HG03064 (cell line): Measurements from ENCODE around the gene NTPCR.
"Not testable (repeated sequence)": the region's sequence is repeated elsewhere in the genome, so short reads cannot be mapped to it uniquely, and the experiment has no call there.

ENCODE experiments used
- ATAC-seq: cut with Tn5 transposase; IDR thresholded peaks from one replicate; pipeline ENCODE4 v1.9.1; 2021; ENCODE audit warnings: low read depth; ENCODE audit not compliant: unreplicated experiment

NTPCR gene

GRCh38 chr1:232983375-232983774 lies 33.0 kb downstream of the NTPCR start:
- ATAC-seq, result no peak

DNA sequence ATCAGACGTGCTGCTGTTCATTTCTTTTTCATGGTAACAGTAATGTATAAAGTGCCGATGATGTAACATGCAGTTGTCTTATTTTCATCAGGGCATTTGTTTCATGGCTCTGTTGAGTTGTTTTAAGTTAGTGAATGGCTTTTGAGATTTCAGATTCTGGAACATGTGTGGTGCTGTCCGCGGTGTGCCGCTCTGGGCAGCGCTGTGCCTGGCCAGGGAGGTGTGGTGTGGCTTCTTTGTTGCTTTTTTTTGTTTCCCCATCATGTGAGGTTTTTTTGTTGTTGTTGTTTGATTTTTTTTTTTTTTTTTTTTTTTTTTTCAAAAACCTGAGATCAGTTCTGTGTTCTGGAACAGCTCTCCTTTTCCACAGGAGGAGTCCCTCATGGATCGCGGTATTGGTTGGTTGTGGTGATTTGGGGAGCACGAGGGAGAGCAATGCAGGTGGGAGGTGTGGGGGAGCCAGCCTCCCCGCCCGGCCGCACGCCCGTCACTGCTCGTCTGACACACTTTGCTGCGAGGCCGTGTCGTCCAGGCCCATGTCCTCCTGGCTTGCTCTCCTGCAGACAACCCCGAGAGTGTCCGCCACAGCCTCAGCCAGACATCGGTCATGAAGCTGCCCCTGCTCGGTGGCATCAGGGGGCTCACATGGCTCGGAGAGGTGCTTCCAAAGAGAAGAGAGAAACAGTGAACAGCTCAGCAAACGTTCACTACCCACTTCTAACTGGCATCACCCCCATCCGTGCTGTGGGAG lies 33.6 kb downstream of the NTPCR start:
- ATAC-seq, result no peak

DNA sequence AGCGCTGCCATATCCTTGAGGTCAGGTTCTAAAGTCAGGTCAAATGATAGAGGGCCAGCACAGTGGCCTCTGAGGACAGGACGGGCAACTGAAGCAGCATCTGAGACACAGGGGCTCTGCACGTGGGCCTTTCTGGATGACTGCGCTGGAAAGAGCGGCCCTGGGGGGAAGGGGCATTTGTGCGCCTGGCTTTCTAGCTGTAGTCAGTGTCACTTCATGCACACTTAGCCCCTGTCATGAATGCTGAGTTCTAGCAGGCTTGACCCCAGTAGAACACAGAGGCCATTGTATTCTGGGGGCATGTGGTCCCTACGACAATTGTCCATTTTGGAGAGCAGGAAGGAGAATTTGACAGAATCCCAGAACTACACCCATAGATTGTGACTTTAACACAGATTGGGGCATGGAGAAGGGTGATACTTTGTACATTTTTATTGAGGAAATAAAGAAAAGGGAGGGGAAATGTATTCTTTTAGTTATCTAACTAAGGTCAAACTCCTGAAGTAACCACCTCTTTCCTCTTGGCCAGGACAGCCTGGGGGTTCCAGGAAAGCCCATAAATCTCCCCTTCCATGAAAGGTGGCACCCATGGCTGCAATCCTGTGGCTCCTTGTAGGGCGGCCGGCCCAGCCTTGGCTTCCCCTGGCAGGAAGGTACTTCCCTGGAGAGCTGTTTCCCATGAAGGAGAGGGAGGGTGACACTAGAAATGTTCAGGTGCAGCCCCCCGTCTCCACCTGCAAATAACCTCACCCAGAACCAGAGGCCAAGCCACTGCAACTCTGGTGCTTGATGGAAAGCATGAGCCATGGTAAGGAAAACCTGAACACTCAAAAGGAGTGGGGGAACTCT lies 34.4 kb downstream of the NTPCR start:
- ATAC-seq, result no peak

GRCh38 chr1:232985882-232986526 lies 35.6 kb downstream of the NTPCR start:
- ATAC-seq, result no peak

GRCh38 chr1:232986527-232986922 lies 36.1 kb downstream of the NTPCR start:
- no peak for ATAC-seq

DNA sequence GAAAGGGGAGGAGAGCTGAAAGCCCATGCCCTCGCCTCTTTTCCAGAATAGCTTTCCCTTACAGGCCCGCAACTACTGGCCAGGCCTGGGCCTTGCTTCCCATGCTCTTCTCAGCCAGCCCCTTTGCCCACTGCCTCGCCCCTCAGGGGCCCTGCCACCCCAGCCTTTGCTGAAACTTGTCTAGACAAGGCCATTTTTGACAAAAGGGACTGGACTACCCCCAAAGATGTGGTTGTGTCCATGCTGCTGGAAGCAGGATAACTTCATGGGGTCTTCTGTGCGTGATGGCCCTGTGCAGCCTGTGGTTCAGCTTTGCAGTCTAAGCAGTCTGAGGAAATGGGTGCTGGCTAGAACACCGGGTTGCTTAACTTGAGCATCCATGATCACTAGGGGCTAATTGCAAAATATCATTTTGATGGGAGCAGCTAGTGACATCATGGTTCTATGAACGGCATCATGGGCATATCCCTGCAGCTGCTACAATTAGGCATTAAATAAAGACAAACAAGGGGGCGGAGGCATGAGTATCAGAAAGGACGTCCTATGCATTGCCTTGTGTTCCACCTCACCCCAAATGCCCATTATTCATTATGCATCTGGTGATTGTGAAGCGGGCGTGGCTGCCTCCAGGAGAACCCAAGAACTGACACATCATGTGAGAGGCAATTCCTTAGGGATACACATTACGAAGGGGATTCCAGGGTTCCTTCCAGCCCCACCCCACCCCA lies 36.8 kb downstream of the NTPCR start:
- no peak for ATAC-seq

- ATAC-seq, result no peak
These were observed 37.3 kb downstream of the NTPCR start for GRCh38 chr1:232987774-232988140.

DNA sequence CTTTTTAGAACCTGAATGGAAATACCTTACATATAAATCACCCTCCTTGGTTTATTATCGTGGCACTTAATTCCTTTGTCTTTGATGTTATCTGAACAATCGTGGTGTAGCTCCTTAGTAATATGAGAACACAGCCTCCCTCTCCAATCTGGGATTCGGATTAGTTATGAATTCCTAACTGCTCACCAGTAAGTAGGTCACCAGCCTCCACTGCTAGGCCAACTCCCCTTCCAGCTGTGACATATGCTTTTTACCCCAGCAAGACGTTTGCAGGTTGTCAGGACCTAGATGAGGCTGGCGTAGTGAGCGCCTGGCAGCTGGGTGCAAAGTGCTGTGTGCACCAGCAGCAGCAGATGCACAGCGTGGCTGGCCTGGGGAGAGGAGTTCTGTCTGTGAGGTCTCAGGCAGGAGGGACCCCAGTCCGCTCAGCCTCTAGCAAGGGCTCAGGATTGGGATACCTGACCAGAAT lies 38.2 kb downstream of the NTPCR start:
- no peak for ATAC-seq

DNA sequence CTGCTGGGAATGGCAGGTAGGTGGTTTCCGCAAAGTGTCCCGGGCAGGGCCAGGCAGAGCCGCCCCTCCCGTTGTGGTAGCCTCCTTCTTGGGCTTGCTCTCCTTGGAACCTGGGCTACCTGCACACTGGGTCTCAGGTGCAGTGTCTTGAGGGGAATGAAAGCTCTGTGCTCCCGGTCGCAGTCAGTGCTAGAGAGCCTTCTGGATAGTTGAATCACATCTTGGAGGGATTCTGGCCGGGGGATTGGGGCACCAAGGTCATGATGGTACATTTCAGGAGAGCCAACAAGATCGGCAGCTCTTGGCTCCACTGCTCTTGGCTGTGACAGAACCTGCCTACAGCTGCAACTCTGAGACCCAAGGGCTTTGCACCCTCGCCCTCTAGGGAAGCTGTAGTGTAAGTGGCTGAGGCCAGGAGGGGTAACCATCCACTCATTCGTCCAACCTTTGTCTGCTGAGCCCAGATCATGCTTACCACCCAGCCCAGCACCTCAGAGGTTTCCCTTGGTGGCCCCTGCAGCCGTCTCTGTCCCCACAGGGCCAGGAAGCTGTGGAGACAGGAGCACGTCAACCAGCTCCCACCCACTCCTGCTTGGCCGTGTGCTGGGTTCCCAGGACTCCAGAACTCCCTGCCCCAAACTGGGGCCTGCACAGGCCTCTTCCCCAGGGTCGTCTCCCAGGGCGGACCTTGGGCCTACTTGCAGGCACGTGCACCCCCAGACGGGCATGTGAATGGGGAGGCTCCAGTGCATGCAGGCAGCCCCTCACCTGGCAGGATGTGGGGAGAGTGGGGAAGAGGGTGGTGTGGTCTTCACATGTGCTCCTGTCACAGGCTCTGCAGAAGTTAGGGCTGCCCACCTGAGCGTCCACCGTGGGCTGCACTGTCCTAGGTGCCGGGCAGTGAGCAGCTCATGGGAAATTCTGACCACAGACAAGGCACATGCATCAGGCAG lies 40.0 kb downstream of the NTPCR start:
- ATAC-seq, result no peak

GRCh38 chr1:232991238-232991637 lies 40.8 kb downstream of the NTPCR start:
- ATAC-seq, result no peak

- ATAC-seq, result no peak
These were observed 41.8 kb downstream of the NTPCR start for GRCh38 chr1:232992227-232992626.

GRCh38 chr1:232993555-232993954 lies 43.1 kb downstream of the NTPCR start:
- ATAC-seq, result no peak

GRCh38 chr1:232995189-232995588 lies 44.8 kb downstream of the NTPCR start:
- no peak for ATAC-seq

DNA sequence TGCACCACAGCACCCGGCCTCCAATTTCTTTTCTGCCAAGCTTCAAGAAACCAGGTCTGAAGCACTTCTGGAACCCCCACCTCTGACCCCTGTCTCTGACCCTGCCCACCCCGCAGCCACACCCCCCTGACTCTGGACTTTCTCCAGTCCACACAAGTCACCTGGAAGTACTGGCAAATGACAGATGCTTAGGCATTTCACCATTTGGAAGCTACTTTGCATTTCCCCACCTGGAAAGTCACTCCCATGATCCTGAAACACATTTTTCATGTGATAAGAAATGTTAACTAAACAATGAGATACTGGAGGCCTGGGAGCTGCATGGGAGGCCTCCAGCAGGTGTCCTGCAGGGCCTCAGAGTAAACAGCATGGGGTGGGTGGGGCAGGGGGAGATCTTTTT lies 45.7 kb downstream of the NTPCR start:
- no peak for ATAC-seq

- no peak for ATAC-seq
These were observed 47.7 kb downstream of the NTPCR start for GRCh38 chr1:232998138-232998537.

DNA sequence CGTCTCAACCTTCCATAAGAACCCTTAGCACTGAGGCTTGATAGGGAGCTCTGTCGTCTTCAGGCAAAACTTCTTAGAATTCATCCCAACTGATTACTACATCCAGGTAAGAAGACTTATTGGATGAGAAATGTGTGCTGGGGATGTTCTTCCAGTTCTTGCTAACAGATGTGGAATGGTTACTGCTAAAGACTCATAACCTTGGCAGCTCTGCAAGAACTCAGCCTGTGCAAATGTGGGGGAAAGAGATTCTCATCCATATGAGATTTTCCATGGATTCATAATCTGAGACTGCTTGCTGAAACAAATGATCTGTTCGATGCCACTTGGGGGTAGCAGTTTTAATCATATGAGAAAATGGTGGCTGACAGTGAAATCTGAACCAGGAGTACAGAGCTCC lies 48.2 kb downstream of the NTPCR start:
- no peak for ATAC-seq

GRCh38 chr1:232999956-233000625 lies 49.7 kb downstream of the NTPCR start:
- ATAC-seq, result no peak

- not testable (repeated sequence) for ATAC-seq
These were observed 53.2 kb downstream of the NTPCR start for GRCh38 chr1:233003638-233004037.

- no peak for ATAC-seq
These were observed 54.0 kb downstream of the NTPCR start for GRCh38 chr1:233004451-233004850.
